ENCODE data around the gene CXCL11.
"Not testable (repeated sequence)": the region's sequence is repeated elsewhere in the genome, so short reads cannot be mapped to it uniquely, and the experiment has no call there.

CXCL11 gene

GRCh38 chr4:76058302-76058701 is 22.4 kb upstream of the CXCL11 start:
- no peaks in the 10 kb centered on the region for H3K4me1 ChIP-seq (ENCODE audit: insufficient read depth, insufficient read length)
- no peaks in the 10 kb centered on the region for H3K9me3 ChIP-seq (ENCODE audit: insufficient read depth, low read length)
- H3K36me3 ChIP-seq (ENCODE audit: insufficient read depth, insufficient read length, low read length), result no peaks in the 10 kb centered on the region
- no peak overlapping the region for H3K4me3 ChIP-seq (ENCODE audit: insufficient read length, low read depth)
- no peak for DNase-seq (ENCODE audit: low read depth, low spot score)
- no peaks in the 10 kb centered on the region for H3K27me3 ChIP-seq (ENCODE audit: insufficient read depth, insufficient read length)
- TF ChIP-seq YY1 (IDR thresholded peaks at IDR 0.05; ENCODE audit: insufficient read depth, insufficient read length) (no peak), ZNF274 (IDR thresholded peaks at IDR 0.05; ENCODE audit: low read depth, low read length) (no peak), SUZ12 (IDR thresholded peaks at IDR 0.05; ENCODE audit: extremely low read depth, insufficient read depth, insufficient read length) (no peak)
- no peak overlapping the region for H3K9ac ChIP-seq (ENCODE audit: insufficient read length, low read depth)

GRCh38 chr4:76055421-76055820 is 19.6 kb upstream of the CXCL11 start:
- no peaks in the 10 kb centered on the region for H3K27me3 ChIP-seq (ENCODE audit: insufficient read depth, insufficient read length)
- no peaks in the 10 kb centered on the region for H3K36me3 ChIP-seq (ENCODE audit: insufficient read depth, insufficient read length, low read length)
- TF ChIP-seq YY1 (IDR thresholded peaks at IDR 0.05; ENCODE audit: insufficient read depth, insufficient read length) (no peak), SUZ12 (IDR thresholded peaks at IDR 0.05; ENCODE audit: extremely low read depth, insufficient read depth, insufficient read length) (no peak), ZNF274 (IDR thresholded peaks at IDR 0.05; ENCODE audit: low read depth, low read length) (no peak)
- H3K9me3 ChIP-seq (ENCODE audit: insufficient read depth, low read length), result no peaks in the 10 kb centered on the region
- H3K9ac ChIP-seq (ENCODE audit: insufficient read length, low read depth), result no peak overlapping the region
- no peak for DNase-seq (ENCODE audit: low read depth, low spot score)
- no peaks in the 10 kb centered on the region for H3K4me1 ChIP-seq (ENCODE audit: insufficient read depth, insufficient read length)
- H3K4me3 ChIP-seq (ENCODE audit: insufficient read length, low read depth), result no peak overlapping the region

DNA sequence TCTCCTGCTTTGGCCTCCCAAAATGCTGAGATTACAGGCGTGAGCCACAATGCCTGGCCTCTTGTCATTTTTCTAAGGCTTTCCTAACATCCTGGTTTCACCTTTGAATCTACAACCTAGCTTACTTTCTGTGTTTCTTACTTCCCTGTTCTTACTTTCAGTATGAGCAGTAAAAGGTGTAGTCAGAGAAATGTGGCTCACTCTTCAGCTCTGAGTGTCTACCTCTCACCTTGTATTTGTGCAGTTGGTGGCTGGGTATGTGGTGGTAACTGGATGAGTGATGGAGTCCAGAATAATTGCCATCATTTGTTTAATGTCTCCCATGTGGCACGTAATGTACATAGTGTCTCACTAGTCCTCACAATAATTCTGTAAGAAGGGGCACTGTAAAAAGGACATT is 19.1 kb upstream of the CXCL11 start:
- Histone ChIP-seq H3K4me3 (ENCODE audit: insufficient read length, low read depth) (no peak overlapping the region), H3K4me1 (ENCODE audit: insufficient read depth, insufficient read length) (no peaks in the 10 kb centered on the region), H3K9ac (ENCODE audit: insufficient read length, low read depth) (no peak overlapping the region), H3K36me3 (ENCODE audit: insufficient read depth, insufficient read length, low read length) (no peaks in the 10 kb centered on the region), H3K27me3 (ENCODE audit: insufficient read depth, insufficient read length) (no peaks in the 10 kb centered on the region), H3K9me3 (ENCODE audit: insufficient read depth, low read length) (no peaks in the 10 kb centered on the region)
- no peak for DNase-seq (ENCODE audit: low read depth, low spot score)
- TF ChIP-seq ZNF274 (IDR thresholded peaks at IDR 0.05; ENCODE audit: low read depth, low read length) (no peak), SUZ12 (IDR thresholded peaks at IDR 0.05; ENCODE audit: extremely low read depth, insufficient read depth, insufficient read length) (no peak), YY1 (IDR thresholded peaks at IDR 0.05; ENCODE audit: insufficient read depth, insufficient read length) (no peak)

DNA sequence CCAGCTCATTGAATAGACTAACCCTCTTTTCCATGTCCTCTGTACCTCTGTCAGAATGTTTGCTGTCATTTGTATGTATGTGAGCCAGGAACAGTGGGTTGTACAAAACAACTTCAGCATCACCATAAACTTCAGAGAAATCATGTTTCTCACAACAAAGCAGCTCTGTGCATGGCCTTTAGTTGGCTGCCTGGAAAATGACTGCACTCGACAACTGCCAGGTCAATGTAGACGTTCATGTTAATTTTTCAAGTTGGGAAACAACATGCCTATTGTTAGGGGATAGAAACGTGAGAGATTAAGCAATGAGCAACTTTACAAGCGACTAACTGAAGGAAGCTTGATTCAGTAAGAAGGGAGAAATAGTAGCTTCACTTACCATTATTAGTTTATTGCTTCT is 17.9 kb upstream of the CXCL11 start:
- Histone ChIP-seq H3K36me3 (ENCODE audit: insufficient read depth, insufficient read length, low read length) (no peaks in the 10 kb centered on the region), H3K9ac (ENCODE audit: insufficient read length, low read depth) (no peak overlapping the region), H3K27me3 (ENCODE audit: insufficient read depth, insufficient read length) (no peaks in the 10 kb centered on the region), H3K4me3 (ENCODE audit: insufficient read length, low read depth) (no peak overlapping the region), H3K9me3 (ENCODE audit: insufficient read depth, low read length) (no peaks in the 10 kb centered on the region), H3K4me1 (ENCODE audit: insufficient read depth, insufficient read length) (no peaks in the 10 kb centered on the region)
- DNase-seq (ENCODE audit: low read depth, low spot score), result no peak
- TF ChIP-seq ZNF274 (IDR thresholded peaks at IDR 0.05; ENCODE audit: low read depth, low read length) (no peak), SUZ12 (IDR thresholded peaks at IDR 0.05; ENCODE audit: extremely low read depth, insufficient read depth, insufficient read length) (no peak), YY1 (IDR thresholded peaks at IDR 0.05; ENCODE audit: insufficient read depth, insufficient read length) (no peak)

DNA sequence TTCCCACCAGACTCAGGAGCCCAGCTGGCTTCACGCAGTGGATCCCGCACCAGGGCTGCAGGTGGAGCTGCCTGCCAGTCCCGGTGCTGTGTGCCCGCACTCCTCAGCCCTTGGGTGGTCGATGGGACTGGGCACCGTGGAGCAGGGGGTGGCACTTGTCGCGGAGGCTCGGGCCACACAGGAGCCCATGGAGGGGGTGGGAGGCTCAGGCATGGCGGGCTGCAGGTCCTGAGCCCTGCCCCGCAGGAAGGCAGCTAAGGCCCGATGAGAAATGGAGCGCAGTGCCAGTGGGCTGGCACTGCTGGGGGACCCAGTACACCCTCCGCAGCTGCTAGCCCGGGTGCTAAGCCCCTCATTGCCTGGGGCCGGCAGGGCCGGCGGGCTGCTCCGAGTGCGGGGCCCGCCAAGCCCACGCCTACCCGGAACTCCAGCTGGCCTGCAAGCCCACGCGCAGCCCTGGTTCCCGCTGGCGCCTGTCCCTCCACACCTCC is 14.7 kb upstream of the CXCL11 start:
- not testable (repeated sequence) for H3K36me3 ChIP-seq (ENCODE audit: insufficient read depth, insufficient read length, low read length); H3K4me3 ChIP-seq (ENCODE audit: insufficient read length, low read depth); DNase-seq (ENCODE audit: low read depth, low spot score); H3K9ac ChIP-seq (ENCODE audit: insufficient read length, low read depth); H3K9me3 ChIP-seq (ENCODE audit: insufficient read depth, low read length); H3K4me1 ChIP-seq (ENCODE audit: insufficient read depth, insufficient read length); H3K27me3 ChIP-seq (ENCODE audit: insufficient read depth, insufficient read length)

DNA sequence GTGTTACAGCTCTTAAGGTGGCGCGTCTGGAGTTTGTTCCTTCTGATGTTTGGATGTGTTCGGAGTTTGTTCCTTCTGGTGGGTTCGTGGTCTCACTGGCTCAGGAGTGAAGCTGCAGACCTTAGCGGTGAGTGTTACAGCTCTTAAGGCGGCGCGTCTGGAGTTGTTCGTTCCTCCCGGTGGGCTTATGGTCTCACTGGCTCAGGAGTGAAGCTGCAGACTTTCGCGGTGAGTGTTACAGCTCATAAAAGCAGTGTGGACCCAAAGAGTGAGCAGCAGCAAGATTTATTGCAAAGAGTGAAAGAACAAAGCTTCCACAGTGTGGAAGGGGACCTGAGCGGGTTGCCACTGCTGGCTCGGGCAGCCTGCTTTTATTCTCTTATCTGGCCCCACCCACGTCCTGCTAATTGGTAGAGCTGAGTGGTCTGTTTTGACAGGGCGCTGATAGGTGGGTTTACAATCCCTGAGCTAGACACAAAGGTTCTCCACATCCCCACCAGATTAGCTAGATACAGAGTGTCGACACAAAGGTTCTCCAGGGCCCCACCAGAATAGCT is 14.1 kb upstream of the CXCL11 start:
- not testable (repeated sequence) for H3K9me3 ChIP-seq (ENCODE audit: insufficient read depth, low read length); H3K27me3 ChIP-seq (ENCODE audit: insufficient read depth, insufficient read length); H3K4me3 ChIP-seq (ENCODE audit: insufficient read length, low read depth); H3K9ac ChIP-seq (ENCODE audit: insufficient read length, low read depth); H3K36me3 ChIP-seq (ENCODE audit: insufficient read depth, insufficient read length, low read length); H3K4me1 ChIP-seq (ENCODE audit: insufficient read depth, insufficient read length); DNase-seq (ENCODE audit: low read depth, low spot score)

DNA sequence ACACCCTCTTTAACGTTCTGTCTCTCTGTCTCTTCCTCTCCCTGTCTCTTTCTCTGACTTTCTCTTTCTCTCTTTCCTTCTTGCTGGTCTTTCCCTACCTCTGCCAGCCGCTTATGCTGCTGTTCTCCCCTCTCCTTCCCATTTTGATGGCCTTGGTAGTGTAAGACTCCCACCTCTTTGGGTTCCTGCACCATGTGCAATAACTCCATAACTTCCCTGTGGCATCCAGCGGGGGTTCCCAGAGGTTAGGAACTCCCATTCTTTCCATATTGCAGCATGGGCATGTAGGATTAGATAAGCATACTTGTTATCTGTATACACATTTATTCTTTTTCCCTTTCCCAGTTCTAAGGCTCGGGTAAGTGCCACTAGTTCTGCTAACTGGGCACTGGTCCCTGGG is 8.8 kb upstream of the CXCL11 start:
- H3K9ac ChIP-seq (ENCODE audit: insufficient read length, low read depth); H3K36me3 ChIP-seq (ENCODE audit: insufficient read depth, insufficient read length, low read length); H3K9me3 ChIP-seq (ENCODE audit: insufficient read depth, low read length); H3K4me3 ChIP-seq (ENCODE audit: insufficient read length, low read depth); H3K27me3 ChIP-seq (ENCODE audit: insufficient read depth, insufficient read length); DNase-seq (ENCODE audit: low read depth, low spot score); H3K4me1 ChIP-seq (ENCODE audit: insufficient read depth, insufficient read length): not testable (repeated sequence)

GRCh38 chr4:76043306-76043705 is 7.4 kb upstream of the CXCL11 start:
- DNase-seq (ENCODE audit: low read depth, low spot score); H3K4me3 ChIP-seq (ENCODE audit: insufficient read length, low read depth); H3K9ac ChIP-seq (ENCODE audit: insufficient read length, low read depth); H3K36me3 ChIP-seq (ENCODE audit: insufficient read depth, insufficient read length, low read length); H3K9me3 ChIP-seq (ENCODE audit: insufficient read depth, low read length); H3K27me3 ChIP-seq (ENCODE audit: insufficient read depth, insufficient read length); H3K4me1 ChIP-seq (ENCODE audit: insufficient read depth, insufficient read length): not testable (repeated sequence)

- H3K9me3 ChIP-seq (ENCODE audit: insufficient read depth, low read length); H3K36me3 ChIP-seq (ENCODE audit: insufficient read depth, insufficient read length, low read length); DNase-seq (ENCODE audit: low read depth, low spot score); H3K27me3 ChIP-seq (ENCODE audit: insufficient read depth, insufficient read length); H3K4me1 ChIP-seq (ENCODE audit: insufficient read depth, insufficient read length); H3K4me3 ChIP-seq (ENCODE audit: insufficient read length, low read depth); H3K9ac ChIP-seq (ENCODE audit: insufficient read length, low read depth): not testable (repeated sequence)
Measured at GRCh38 chr4:76042241-76042998, 6.5 kb upstream of the CXCL11 start.
